Liver (tissue), 9 donors: ENCODE data around the gene FRMD1. TPM values are rescaled to one million over a fixed set of nuclear protein-coding genes. Genes with fewer than 3 reads are reported as not detected.
A peak's percentile ranks its signal among the peaks of the same experiment; 100 is the strongest.

ENCODE experiments used
- DNase-seq: peaks from one replicate; pipeline ENCODE4 v3.0.0-alpha.2; 2017; ENCODE audit warnings: low spot score
- H3K27ac ChIP-seq, 2 donors: one replicate each; pipeline ENCODE4 v1.7.0; 2013; ENCODE audit warnings: inconsistent platforms in 2 of 2, low read length in 2 of 2, control low read depth in 1 of 2, low read depth in 1 of 2, mild to moderate bottlenecking in 1 of 2
- H3K27me3 ChIP-seq, 4 donors: one replicate each; pipeline versions ENCODE4 v1.6.1 to v1.7.0; 2013; ENCODE audit warnings: low read length in 3 of 4, inconsistent platforms in 1 of 4, mild to moderate bottlenecking in 1 of 4, moderate library complexity in 1 of 4; ENCODE audit not compliant: control insufficient read depth in 4 of 4, insufficient read depth in 4 of 4
- H3K36me3 ChIP-seq, 4 donors: one replicate each; pipeline versions ENCODE4 v1.6.1 to v1.7.0; 2013; ENCODE audit warnings: low read length in 3 of 4, mild to moderate bottlenecking in 3 of 4, low read depth in 1 of 4, moderate library complexity in 1 of 4; ENCODE audit not compliant: control insufficient read depth in 4 of 4, insufficient read depth in 3 of 4
- H3K4me1 ChIP-seq, 4 donors: one replicate each; pipeline versions ENCODE4 v1.6.1 to v1.7.0; 2013; ENCODE audit warnings: low read length in 3 of 4, mild to moderate bottlenecking in 3 of 4, moderate library complexity in 1 of 4; ENCODE audit not compliant: control insufficient read depth in 4 of 4, insufficient read depth in 4 of 4
- H3K4me3 ChIP-seq, 3 donors: one replicate each; pipeline versions ENCODE4 v1.6.1 to v1.7.0; 2013; ENCODE audit warnings: low read length in 3 of 3, control low read depth in 1 of 3, low read depth in 1 of 3, mild to moderate bottlenecking in 1 of 3
- H3K9ac ChIP-seq, 2 donors: one replicate each; pipeline ENCODE4 v1.7.0; 2013; ENCODE audit warnings: low read length in 2 of 2, mild to moderate bottlenecking in 2 of 2, moderate library complexity in 2 of 2, control low read depth in 1 of 2, low read depth in 1 of 2
- H3K9me3 ChIP-seq, 4 donors: one replicate each; pipeline versions ENCODE4 v1.6.1 to v1.7.0; 2013; ENCODE audit warnings: low read length in 3 of 4; ENCODE audit not compliant: control insufficient read depth in 4 of 4
- ATF3 ChIP-seq: IDR thresholded peaks from 2 replicates; pipeline ENCODE4 v1.6.1; 2016; ENCODE audit warnings: antibody characterized with exemption
- CTCF ChIP-seq: fragments of 150-350 bp; IDR thresholded peaks from 2 replicates; pipeline ENCODE4 v1.5.1; 2017; ENCODE audit warnings: improper control_type of control experiment, low read depth, low read length; ENCODE audit not compliant: missing input control
- EGR1 ChIP-seq, 2 donors: IDR thresholded peaks; 2 replicates each; pipeline ENCODE4 v1.6.1; 2016 to 2018; ENCODE audit warnings: antibody characterized with exemption in 2 of 2, low read depth in 2 of 2
- FOXA1 ChIP-seq: IDR thresholded peaks from 2 replicates; pipeline ENCODE4 v1.6.1; 2016; ENCODE audit warnings: antibody characterized with exemption
- FOXA2 ChIP-seq: IDR thresholded peaks from 2 replicates; pipeline ENCODE4 v1.6.1; 2016; ENCODE audit warnings: antibody characterized with exemption
- GABPA ChIP-seq, 2 donors: IDR thresholded peaks in 1 of 2; conservative IDR thresholded peaks in 1 of 2; 2 replicates each; pipeline ENCODE4 v1.6.1; 2016; ENCODE audit warnings: antibody characterized with exemption in 2 of 2, mild to moderate bottlenecking in 1 of 2, moderate library complexity in 1 of 2
- HNF4A ChIP-seq, 2 donors: conservative IDR thresholded peaks; 2 replicates each; pipeline ENCODE4 v1.6.1; 2016; ENCODE audit warnings: antibody characterized with exemption in 2 of 2, mild to moderate bottlenecking in 2 of 2
- HNF4G ChIP-seq: IDR thresholded peaks from 2 replicates; pipeline ENCODE4 v1.6.1; 2016; ENCODE audit warnings: antibody characterized with exemption
- JUND ChIP-seq, 2 donors: IDR thresholded peaks; 2 replicates each; pipeline ENCODE4 v1.6.1; 2016; ENCODE audit warnings: antibody characterized with exemption in 2 of 2
- NR2F2 ChIP-seq: IDR thresholded peaks from 2 replicates; pipeline ENCODE4 v1.6.1; 2016; ENCODE audit warnings: antibody characterized with exemption
- RAD21 ChIP-seq, 2 donors: IDR thresholded peaks; 2 replicates each; pipeline ENCODE4 v1.6.1; 2016; ENCODE audit warnings: antibody characterized with exemption in 2 of 2, mild to moderate bottlenecking in 2 of 2
- RXRA ChIP-seq, 2 donors: IDR thresholded peaks; 2 replicates each; pipeline ENCODE4 v1.6.1; 2017 to 2018; ENCODE audit warnings: antibody characterized with exemption in 2 of 2, mild to moderate bottlenecking in 1 of 2
- SP1 ChIP-seq: IDR thresholded peaks from 2 replicates; pipeline ENCODE4 v1.6.1; 2018; ENCODE audit warnings: antibody characterized with exemption, mild to moderate bottlenecking
- TAF1 ChIP-seq: conservative IDR thresholded peaks from 2 replicates; pipeline ENCODE4 v1.6.1; 2016; ENCODE audit warnings: antibody characterized with exemption, mild to moderate bottlenecking
- YY1 ChIP-seq: IDR thresholded peaks from 2 replicates; pipeline ENCODE4 v1.6.1; 2016; ENCODE audit warnings: antibody characterized with exemption, mild to moderate bottlenecking
- WGBS: extraction: QIAGEN DNeasy Blood & Tissue Kit; methylation state at CpG from one replicate; pipeline ENCODE4 v1.1.7; 2013; 5-methylcytosine and 5-hydroxymethylcytosine counted together
- polyA plus RNA-seq, 2 donors: library from polyadenylated mRNA; stranded (reverse) in 1 of 2; unstranded in 1 of 2; fragments of 200-250 nt in 1 of 2; fragments of >200 nt in 1 of 2; fragmentation: Nextera tagmentation in 1 of 2; extraction: Ambion mirVana in 1 of 2; gene quantifications; one replicate each; pipeline versions ENCODE4 v1.2.1 to v1.2.3, GENCODE V29; 2013 to 2015
- total RNA-seq, 2 donors: library from RNA; depleted of rRNA; stranded (reverse); fragments of >200 nt; gene quantifications; one replicate each; pipeline ENCODE4 v1.2.3, GENCODE V29; 2014
- TF ChIP-seq, protein P1 (sequence below): IDR thresholded peaks from 2 replicates; pipeline ENCODE4 v1.6.1; 2016; ENCODE audit warnings: antibody characterized with exemption
- TF ChIP-seq, protein P2 (sequence below): IDR thresholded peaks from 2 replicates; pipeline ENCODE4 v1.6.1; 2016; ENCODE audit warnings: antibody characterized with exemption
- TF ChIP-seq, protein P3 (sequence below): IDR thresholded peaks from 2 replicates; pipeline ENCODE4 v1.6.1; 2016; ENCODE audit warnings: antibody characterized with exemption, mild to moderate bottlenecking
- donor health status: healthy.
- donor health status: healthy.
- donor health status: healthy.
- donor health status: healthy.
- donor health status: healthy.

Gene FRMD1
- total and polyA plus RNA-seq, 4 donors: 0.04 to 0.17 (median 0.12) TPM

GRCh38 chr6:168127384-168127868 lies 48.4 kb upstream of the FRMD1 start:
- peak; percentile 22 for DNase-seq
- Histone ChIP-seq H3K4me1 (peaks cover 0 to 4% (median 3%) of the 10 kb centered on the region in 4 donors), H3K36me3 (no peaks in the 10 kb centered on the region), H3K27ac (no peak overlapping the region), H3K4me3 (no peak overlapping the region), H3K27me3 (no peaks in the 10 kb centered on the region), H3K9me3 (no peaks in the 10 kb centered on the region), H3K9ac (no peak overlapping the region)
- 85% methylated on average over 10 of the region's 10 CpGs for WGBS
- TF ChIP-seq FOXA1: no peak

DNA sequence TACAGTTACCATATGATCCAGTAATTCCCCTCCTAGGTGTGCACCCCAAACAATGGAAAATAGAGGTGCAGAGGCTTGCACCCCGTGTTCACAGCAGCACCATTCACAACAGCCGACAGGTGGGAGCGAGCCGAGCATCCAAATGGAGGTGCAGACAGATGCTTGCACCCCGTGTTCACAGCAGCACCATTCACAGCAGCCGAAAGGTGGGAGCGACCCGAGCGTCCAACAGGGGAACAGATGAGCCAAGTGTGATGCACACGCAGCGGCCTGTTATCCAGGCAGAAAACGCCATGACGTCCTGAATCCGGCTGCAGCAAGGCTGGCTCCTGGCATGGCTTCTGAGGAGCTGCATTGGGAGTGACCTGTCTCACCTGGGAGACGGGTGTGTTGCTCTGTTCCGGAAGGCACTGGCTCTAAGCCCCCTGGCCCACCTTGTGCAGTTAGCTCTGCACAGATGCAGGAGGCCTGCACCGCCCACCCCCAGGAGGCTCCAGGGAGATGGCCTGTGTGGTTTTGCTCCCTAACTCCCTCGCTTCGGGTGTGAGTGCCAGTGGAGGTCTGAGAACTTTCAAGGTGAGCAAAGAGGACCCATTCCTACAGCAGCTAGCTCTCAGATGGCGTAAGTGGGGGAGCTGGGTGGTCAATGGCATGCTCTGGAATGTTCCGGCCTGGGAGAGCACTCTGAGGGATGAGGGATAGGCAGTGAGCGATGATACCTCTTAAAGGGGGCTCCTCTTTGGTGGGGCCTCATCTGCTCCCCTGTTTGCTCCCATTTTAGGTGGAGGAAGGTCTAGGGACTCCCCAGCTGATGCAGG lies 47.8 kb upstream of the FRMD1 start:
- 94% methylated on average over 22 of the region's 22 CpGs for WGBS
- Histone ChIP-seq H3K9ac (no peak overlapping the region), H3K4me3 (no peak overlapping the region), H3K9me3 (no peaks in the 10 kb centered on the region), H3K27ac (no peak overlapping the region), H3K27me3 (no peaks in the 10 kb centered on the region), H3K36me3 (no peaks in the 10 kb centered on the region), H3K4me1 (no peaks in the 10 kb centered on the region)
- TF ChIP-seq SP1 (no peak), RAD21 (IDR thresholded peaks at IDR 0.05) (no peak), HNF4G (no peak)
- peak; percentile 17 for DNase-seq

DNA sequence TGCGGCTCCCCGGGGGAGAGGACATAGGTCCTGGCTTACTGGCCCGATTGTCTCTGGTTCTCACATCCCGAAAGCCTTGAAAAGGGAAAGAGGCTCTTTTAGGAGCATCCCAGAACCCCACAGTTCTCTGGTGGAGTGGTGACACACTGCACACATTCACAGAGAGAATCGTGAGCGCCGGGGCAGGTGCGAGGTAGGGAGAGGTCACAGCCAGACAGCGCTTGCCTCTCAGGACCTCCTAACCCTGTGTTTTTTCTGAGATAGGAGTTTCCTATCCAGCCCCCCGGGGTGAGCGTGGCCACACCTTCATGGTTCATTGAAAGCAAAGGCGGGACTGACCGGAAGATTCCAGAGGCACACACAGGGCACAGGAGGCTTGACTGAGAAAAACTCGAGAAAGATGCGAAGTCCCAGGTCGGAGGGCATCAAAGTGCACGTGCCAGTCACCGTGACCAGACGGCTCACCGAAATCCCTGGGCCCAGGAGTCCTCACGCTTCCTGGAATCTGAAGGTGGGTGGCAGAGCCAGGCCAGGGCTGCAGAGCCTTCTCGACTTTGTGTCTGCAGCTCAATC lies 46.5 kb upstream of the FRMD1 start:
- Histone ChIP-seq H3K9ac (no peak overlapping the region), H3K27ac (no peak overlapping the region), H3K4me1 (no peaks in the 10 kb centered on the region), H3K27me3 (no peaks in the 10 kb centered on the region), H3K4me3 (no peak overlapping the region), H3K36me3 (no peaks in the 10 kb centered on the region), H3K9me3 (no peaks in the 10 kb centered on the region)
- 78% methylated on average over 22 of the region's 22 CpGs for WGBS
- no peak for TF ChIP-seq HNF4A (conservative IDR thresholded peaks at IDR 0.05)
- TF ChIP-seq JUND (IDR thresholded peaks at IDR 0.05): no peak
- no peak for TF ChIP-seq CTCF
- no peak for TF ChIP-seq EGR1 (IDR thresholded peaks at IDR 0.05; ENCODE audit: low read depth in 2 of 2)
- TF ChIP-seq, protein P1, sequence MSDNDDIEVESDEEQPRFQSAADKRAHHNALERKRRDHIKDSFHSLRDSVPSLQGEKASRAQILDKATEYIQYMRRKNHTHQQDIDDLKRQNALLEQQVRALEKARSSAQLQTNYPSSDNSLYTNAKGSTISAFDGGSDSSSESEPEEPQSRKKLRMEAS: no peak
- no peak for TF ChIP-seq TAF1
- TF ChIP-seq RXRA (IDR thresholded peaks at IDR 0.05): no peak
- TF ChIP-seq RAD21 (IDR thresholded peaks at IDR 0.05): no peak
- TF ChIP-seq FOXA1: no peak
- TF ChIP-seq FOXA2: no peak
- TF ChIP-seq YY1: no peak
- TF ChIP-seq, protein P2, sequence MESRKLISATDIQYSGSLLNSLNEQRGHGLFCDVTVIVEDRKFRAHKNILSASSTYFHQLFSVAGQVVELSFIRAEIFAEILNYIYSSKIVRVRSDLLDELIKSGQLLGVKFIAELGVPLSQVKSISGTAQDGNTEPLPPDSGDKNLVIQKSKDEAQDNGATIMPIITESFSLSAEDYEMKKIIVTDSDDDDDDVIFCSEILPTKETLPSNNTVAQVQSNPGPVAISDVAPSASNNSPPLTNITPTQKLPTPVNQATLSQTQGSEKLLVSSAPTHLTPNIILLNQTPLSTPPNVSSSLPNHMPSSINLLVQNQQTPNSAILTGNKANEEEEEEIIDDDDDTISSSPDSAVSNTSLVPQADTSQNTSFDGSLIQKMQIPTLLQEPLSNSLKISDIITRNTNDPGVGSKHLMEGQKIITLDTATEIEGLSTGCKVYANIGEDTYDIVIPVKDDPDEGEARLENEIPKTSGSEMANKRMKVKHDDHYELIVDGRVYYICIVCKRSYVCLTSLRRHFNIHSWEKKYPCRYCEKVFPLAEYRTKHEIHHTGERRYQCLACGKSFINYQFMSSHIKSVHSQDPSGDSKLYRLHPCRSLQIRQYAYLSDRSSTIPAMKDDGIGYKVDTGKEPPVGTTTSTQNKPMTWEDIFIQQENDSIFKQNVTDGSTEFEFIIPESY: no peak
- no peak for TF ChIP-seq GABPA (IDR thresholded peaks at IDR 0.05 in 1 of 2, conservative IDR thresholded peaks at IDR 0.05 in 1 of 2)
- no peak for TF ChIP-seq HNF4G
- no peak for TF ChIP-seq ATF3
- TF ChIP-seq, protein P3, sequence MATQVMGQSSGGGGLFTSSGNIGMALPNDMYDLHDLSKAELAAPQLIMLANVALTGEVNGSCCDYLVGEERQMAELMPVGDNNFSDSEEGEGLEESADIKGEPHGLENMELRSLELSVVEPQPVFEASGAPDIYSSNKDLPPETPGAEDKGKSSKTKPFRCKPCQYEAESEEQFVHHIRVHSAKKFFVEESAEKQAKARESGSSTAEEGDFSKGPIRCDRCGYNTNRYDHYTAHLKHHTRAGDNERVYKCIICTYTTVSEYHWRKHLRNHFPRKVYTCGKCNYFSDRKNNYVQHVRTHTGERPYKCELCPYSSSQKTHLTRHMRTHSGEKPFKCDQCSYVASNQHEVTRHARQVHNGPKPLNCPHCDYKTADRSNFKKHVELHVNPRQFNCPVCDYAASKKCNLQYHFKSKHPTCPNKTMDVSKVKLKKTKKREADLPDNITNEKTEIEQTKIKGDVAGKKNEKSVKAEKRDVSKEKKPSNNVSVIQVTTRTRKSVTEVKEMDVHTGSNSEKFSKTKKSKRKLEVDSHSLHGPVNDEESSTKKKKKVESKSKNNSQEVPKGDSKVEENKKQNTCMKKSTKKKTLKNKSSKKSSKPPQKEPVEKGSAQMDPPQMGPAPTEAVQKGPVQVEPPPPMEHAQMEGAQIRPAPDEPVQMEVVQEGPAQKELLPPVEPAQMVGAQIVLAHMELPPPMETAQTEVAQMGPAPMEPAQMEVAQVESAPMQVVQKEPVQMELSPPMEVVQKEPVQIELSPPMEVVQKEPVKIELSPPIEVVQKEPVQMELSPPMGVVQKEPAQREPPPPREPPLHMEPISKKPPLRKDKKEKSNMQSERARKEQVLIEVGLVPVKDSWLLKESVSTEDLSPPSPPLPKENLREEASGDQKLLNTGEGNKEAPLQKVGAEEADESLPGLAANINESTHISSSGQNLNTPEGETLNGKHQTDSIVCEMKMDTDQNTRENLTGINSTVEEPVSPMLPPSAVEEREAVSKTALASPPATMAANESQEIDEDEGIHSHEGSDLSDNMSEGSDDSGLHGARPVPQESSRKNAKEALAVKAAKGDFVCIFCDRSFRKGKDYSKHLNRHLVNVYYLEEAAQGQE: no peak
- no peak for TF ChIP-seq SP1
- no peak for TF ChIP-seq NR2F2
- peak; percentile 22 for DNase-seq
